HG03064 (cell line): ENCODE results near the gene HTR4.
"Not testable (repeated sequence)": the region's sequence is repeated elsewhere in the genome, so short reads cannot be mapped to it uniquely, and the experiment has no call there.

ENCODE experiments used
- ATAC-seq: cut with Tn5 transposase; IDR thresholded peaks from one replicate; pipeline ENCODE4 v1.9.1; 2021; ENCODE audit warnings: low read depth; ENCODE audit not compliant: unreplicated experiment

Gene HTR4

GRCh38 chr5:148653836-148654781 lies at the start of gene HTR4:
HTR4 (minus strand) TSS chr5:148654527; CDS start chr5:148637014, 17,513 bp downstream.
- ATAC-seq: no peak

GRCh38 chr5:148702019-148702596 lies 47.8 kb upstream of the HTR4 start:
- ATAC-seq: no peak

GRCh38 chr5:148699028-148699427 lies 44.7 kb upstream of the HTR4 start:
- ATAC-seq: no peak

- no peak for ATAC-seq
These were observed 43.5 kb upstream of the HTR4 start for GRCh38 chr5:148697809-148698196.

- ATAC-seq: no peak
These were observed 43.0 kb upstream of the HTR4 start for GRCh38 chr5:148697180-148697808.

GRCh38 chr5:148696187-148697036 lies 42.1 kb upstream of the HTR4 start:
- ATAC-seq: no peak

- ATAC-seq: no peak
These were observed 36.6 kb upstream of the HTR4 start for GRCh38 chr5:148690945-148691344.

GRCh38 chr5:148688787-148689186 lies 34.5 kb upstream of the HTR4 start:
- no peak for ATAC-seq

GRCh38 chr5:148687871-148688270 lies 33.5 kb upstream of the HTR4 start:
- no peak for ATAC-seq

GRCh38 chr5:148687427-148687826 lies 33.1 kb upstream of the HTR4 start:
- peak; percentile 75 for ATAC-seq

GRCh38 chr5:148686660-148687059 lies 32.3 kb upstream of the HTR4 start:
- ATAC-seq: no peak

- ATAC-seq: no peak
These were observed 31.3 kb upstream of the HTR4 start for GRCh38 chr5:148685520-148686134.

- no peak for ATAC-seq
These were observed 30.2 kb upstream of the HTR4 start for GRCh38 chr5:148684528-148684927.

GRCh38 chr5:148683651-148684050 lies 29.3 kb upstream of the HTR4 start:
- no peak for ATAC-seq

- no peak for ATAC-seq
These were observed 28.0 kb upstream of the HTR4 start for GRCh38 chr5:148682058-148683026.

- no peak for ATAC-seq
These were observed 27.1 kb upstream of the HTR4 start for GRCh38 chr5:148681157-148682057.

GRCh38 chr5:148673704-148674103 lies 19.4 kb upstream of the HTR4 start:
- not testable (repeated sequence) for ATAC-seq

- no peak for ATAC-seq
These were observed 12.0 kb upstream of the HTR4 start for GRCh38 chr5:148666353-148666752.
